ENCODE measurements around the gene GOLGA6L10. TPM values are rescaled to one million over a fixed set of nuclear protein-coding genes. Genes with fewer than 3 reads are reported as not detected.
"Not testable (repeated sequence)": the region's sequence is repeated elsewhere in the genome, so short reads cannot be mapped to it uniquely, and the experiment has no call there.

GOLGA6L10 gene
- total RNA-seq, 1 donor from 2014 or later, result 1.2 TPM

DNA sequence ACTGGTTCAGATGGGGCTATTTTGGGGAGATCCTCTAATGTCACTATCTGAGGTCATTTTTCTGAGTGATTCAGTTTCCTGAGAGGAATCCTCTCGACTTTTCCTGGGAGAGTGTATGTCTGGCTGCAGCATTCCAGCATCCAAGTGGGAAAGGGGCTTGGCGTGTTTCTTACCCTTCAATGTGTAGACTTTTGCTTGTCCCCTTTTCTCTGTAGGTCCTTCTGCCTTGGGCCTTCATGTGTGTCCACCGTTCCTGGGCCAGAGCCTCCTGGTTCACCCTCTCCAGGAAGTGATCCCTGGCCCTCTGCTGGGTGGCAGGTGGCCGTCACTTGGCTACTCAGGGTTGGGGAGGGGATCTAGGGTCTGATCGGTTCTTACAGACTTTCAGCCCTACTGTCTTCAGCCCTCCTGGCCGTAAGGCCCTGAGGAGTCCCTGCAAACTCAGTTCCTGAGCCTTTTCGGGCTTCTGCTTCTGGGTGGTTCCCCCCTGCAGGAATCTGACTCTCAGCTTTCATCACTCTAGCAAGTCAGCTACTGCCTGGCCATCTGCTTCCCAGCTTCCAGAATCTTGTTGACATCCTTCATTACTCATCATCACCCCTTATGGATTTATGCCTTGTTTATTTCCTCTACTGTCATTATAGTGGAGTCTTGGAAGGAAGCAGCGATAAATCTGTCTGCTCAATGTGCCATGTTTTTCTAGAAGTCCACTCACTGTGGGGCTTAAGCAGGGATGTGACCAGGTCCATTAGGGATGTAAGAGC lies 36.5 kb downstream of the GOLGA6L10 start:
- intact Hi-C loops (cut with micrococcal nuclease), result no loop called here
- Mint-ChIP-seq H3K4me1 (ENCODE audit: low read depth) (no peaks in the 10 kb centered on the region), H3K36me3 (ENCODE audit: low read depth) (no peaks in the 10 kb centered on the region), H3K27me3 (ENCODE audit: insufficient read depth) (peaks cover 9% of the 10 kb centered on the region), H3K27ac (no peak overlapping the region), H3K4me3 (no peak overlapping the region), H3K9me3 (no peaks in the 10 kb centered on the region)
- DNase-seq (ENCODE audit: low spot score), result no peak

DNA sequence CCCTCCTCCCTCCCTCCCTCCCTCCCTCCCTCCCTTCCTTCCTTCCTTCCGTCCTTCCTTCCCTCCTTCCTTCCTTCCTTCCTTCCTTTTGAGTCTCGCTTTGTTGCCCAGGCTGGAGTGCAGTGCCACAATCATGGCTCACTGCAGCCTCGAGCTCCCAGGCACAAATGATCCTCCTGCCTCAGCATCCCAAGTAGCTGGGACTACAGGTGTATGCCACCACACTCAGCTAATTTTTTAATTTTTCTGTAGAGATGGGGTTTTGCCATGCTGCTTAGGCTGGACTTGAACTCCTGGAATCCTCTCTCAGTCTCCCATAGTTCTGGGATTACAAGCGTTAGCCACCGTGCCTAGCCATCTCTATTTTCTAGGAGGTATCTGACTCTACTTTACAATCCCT lies 38.0 kb downstream of the GOLGA6L10 start:
- H3K27ac Mint-ChIP-seq; DNase-seq (ENCODE audit: low spot score); H3K9me3 Mint-ChIP-seq; H3K27me3 Mint-ChIP-seq (ENCODE audit: insufficient read depth); H3K4me1 Mint-ChIP-seq (ENCODE audit: low read depth); H3K36me3 Mint-ChIP-seq (ENCODE audit: low read depth); intact Hi-C loops (cut with micrococcal nuclease); H3K4me3 Mint-ChIP-seq: not testable (repeated sequence)

DNA sequence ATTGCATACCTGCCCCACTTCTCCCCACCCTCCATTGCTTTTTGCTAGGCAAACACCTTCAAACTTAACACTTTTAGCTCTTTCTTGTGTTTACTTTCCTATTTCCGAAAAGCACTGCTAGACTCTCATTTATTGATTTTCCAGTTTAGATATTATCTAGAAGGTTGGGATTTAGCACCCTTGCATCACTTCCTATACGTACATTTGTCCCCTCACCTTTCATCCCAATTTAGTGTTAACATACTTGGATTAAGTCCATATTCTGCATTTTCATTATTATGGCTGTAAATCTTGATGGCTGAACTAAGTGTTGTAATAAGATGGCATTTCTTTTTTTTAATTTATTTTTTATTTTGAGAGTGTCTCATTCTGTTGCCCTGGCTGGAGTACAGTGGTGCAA lies 39.5 kb downstream of the GOLGA6L10 start:
- peaks cover 9% of the 10 kb centered on the region for H3K27me3 Mint-ChIP-seq (ENCODE audit: insufficient read depth)
- intact Hi-C loops (cut with micrococcal nuclease), result no loop called here
- H3K9me3 Mint-ChIP-seq, result no peaks in the 10 kb centered on the region
- no peaks in the 10 kb centered on the region for H3K4me1 Mint-ChIP-seq (ENCODE audit: low read depth)
- no peak overlapping the region for H3K4me3 Mint-ChIP-seq
- H3K27ac Mint-ChIP-seq, result no peak overlapping the region
- H3K36me3 Mint-ChIP-seq (ENCODE audit: low read depth), result no peaks in the 10 kb centered on the region
- no peak for DNase-seq (ENCODE audit: low spot score)

GRCh38 chr15:82307714-82308081 lies 41.6 kb downstream of the GOLGA6L10 start:
- H3K9me3 Mint-ChIP-seq, result no peaks in the 10 kb centered on the region
- no peak overlapping the region for H3K4me3 Mint-ChIP-seq
- no peaks in the 10 kb centered on the region for H3K4me1 Mint-ChIP-seq (ENCODE audit: low read depth)
- H3K27ac Mint-ChIP-seq, result no peak overlapping the region
- peaks cover 9% of the 10 kb centered on the region for H3K27me3 Mint-ChIP-seq (ENCODE audit: insufficient read depth)
- no peak for DNase-seq (ENCODE audit: low spot score)
- no peaks in the 10 kb centered on the region for H3K36me3 Mint-ChIP-seq (ENCODE audit: low read depth)
- intact Hi-C loops (cut with micrococcal nuclease), result no loop called here

DNA sequence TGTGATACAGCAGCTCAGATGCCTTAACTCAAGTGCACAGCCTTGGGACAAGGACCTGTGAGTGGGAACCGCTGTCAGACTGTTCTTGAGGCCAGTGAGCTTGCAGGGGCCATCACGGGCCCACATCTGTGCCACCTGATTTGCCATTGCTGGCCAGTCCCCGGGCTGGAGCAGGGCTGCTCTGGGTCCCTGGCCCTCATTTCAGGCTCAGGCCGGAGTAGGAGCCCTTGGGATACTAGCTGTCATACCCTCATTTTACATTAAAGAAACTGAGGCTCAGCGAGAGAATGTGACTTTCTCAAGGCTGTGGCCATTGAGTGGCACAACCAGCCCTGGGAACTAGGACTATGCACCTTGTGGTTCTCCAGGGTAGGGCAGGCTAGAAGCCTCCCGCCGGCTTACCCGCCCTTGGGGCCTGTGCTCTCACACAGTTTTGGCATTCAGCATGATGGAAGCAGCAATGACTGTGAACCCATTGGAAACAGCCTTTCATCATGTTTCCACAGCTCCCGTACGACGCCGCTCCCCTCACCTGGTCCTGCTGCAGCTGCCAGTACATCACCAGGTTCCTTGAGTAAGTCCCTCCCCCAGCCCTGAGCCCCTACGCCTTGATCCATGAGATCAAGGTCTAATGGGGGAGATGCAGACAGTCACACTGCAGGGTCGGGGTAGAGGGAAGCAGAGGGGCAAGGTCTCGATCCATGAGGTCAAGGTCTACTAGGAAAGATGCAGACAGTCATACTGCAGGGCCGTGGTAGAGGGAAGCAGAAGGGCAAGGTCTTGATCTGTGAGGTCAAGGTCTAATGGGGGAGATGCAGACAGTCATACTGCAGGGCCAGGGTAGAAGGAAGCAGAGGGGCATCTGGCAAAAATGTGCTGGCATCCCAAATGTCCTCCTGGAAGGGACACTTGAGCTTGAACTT lies 42.2 kb downstream of the GOLGA6L10 start:
- no peak overlapping the region for H3K4me3 Mint-ChIP-seq
- H3K27me3 Mint-ChIP-seq (ENCODE audit: insufficient read depth), result peaks cover 9% of the 10 kb centered on the region
- intact Hi-C loops (cut with micrococcal nuclease), result no loop called here
- H3K27ac Mint-ChIP-seq, result no peak overlapping the region
- no peaks in the 10 kb centered on the region for H3K4me1 Mint-ChIP-seq (ENCODE audit: low read depth)
- no peaks in the 10 kb centered on the region for H3K36me3 Mint-ChIP-seq (ENCODE audit: low read depth)
- DNase-seq (ENCODE audit: low spot score), result no peak
- H3K9me3 Mint-ChIP-seq, result no peaks in the 10 kb centered on the region

GRCh38 chr15:82305621-82306048 lies 43.6 kb downstream of the GOLGA6L10 start:
- H3K9me3 Mint-ChIP-seq, result no peaks in the 10 kb centered on the region

DNA sequence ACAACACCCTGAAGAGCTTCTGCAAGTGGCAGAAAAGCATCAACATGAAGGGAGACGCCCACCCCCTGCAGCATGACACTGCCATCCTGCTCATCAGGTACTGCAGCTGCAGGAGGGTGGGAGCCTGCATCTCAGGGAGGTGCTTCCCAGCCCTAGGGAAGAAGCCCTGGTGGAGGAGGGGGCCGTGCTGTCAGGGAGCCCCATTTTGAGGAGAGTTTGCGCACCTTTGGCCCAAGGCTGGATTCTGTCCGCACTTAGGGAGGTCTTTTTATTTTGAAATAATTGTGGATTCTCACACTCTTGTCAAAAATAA lies 44.5 kb downstream of the GOLGA6L10 start:
- no peaks in the 10 kb centered on the region for H3K27me3 Mint-ChIP-seq (ENCODE audit: insufficient read depth)
- no peak for DNase-seq (ENCODE audit: low spot score)
- H3K9me3 Mint-ChIP-seq, result no peaks in the 10 kb centered on the region
- no peaks in the 10 kb centered on the region for H3K4me1 Mint-ChIP-seq (ENCODE audit: low read depth)
- H3K36me3 Mint-ChIP-seq (ENCODE audit: low read depth), result no peaks in the 10 kb centered on the region
- intact Hi-C loops (cut with micrococcal nuclease), result no loop called here
- no peak overlapping the region for H3K4me3 Mint-ChIP-seq
- H3K27ac Mint-ChIP-seq, result no peak overlapping the region

More at GRCh38 chr15:82305621-82306048, 43.6 kb downstream of the GOLGA6L10 start:
- Mint-ChIP-seq H3K4me3 (no peak overlapping the region), H3K4me1 (ENCODE audit: low read depth) (no peaks in the 10 kb centered on the region), H3K27ac (no peak overlapping the region), H3K36me3 (ENCODE audit: low read depth) (no peaks in the 10 kb centered on the region), H3K27me3 (ENCODE audit: insufficient read depth) (peaks cover 3% of the 10 kb centered on the region)
- intact Hi-C loops (cut with micrococcal nuclease), result no loop called here
- DNase-seq (ENCODE audit: low spot score), result no peak

DNA sequence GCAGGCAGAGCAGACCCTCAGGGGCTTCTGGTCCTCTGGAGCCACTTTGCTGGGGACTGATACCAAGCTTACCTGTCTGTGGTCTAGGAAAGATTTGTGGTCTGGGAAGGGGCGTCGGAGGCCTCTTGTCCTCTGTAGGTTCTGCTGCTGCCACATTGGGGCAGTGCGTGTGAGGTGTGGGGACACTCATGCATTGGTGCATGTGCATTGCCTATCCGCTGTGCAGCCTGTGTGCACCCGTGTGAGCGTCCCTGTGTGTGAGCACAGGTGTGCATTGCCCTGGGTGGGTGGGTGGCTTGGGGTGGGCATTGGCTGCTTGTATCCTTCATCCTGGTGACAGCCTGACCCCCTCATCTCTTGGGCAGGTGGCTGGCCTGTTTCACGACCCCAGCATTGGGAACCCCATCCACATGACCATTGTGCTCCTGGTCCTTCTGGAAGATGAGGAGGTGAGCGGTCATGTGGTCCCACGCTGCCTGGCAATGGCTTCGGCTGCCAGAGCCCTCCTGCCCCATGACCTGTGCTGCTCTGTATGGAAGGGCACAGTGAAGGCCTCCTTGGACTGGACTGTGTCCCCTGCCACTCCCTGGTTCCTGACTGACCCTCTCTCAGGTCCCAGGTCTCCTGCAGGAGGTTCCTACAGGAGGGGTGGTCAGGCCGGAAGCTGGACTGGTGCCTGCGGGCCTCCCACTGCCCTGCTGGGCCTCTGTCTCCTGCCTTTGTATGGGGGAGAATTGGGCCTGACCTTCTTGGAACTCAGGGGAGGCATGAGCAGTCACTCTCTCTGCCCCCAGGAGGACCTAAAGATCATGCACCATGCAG lies 45.1 kb downstream of the GOLGA6L10 start:
- H3K4me1 Mint-ChIP-seq (ENCODE audit: low read depth), result no peaks in the 10 kb centered on the region
- DNase-seq (ENCODE audit: low spot score), result no peak
- H3K27me3 Mint-ChIP-seq (ENCODE audit: insufficient read depth), result peaks cover 3% of the 10 kb centered on the region
- no peak overlapping the region for H3K27ac Mint-ChIP-seq
- H3K36me3 Mint-ChIP-seq (ENCODE audit: low read depth), result no peaks in the 10 kb centered on the region
- intact Hi-C loops (cut with micrococcal nuclease), result no loop called here
- no peaks in the 10 kb centered on the region for H3K9me3 Mint-ChIP-seq
- H3K4me3 Mint-ChIP-seq, result no peak overlapping the region

GRCh38 chr15:82301296-82302016 lies 47.8 kb downstream of the GOLGA6L10 start:
- H3K4me1 Mint-ChIP-seq (ENCODE audit: low read depth), result peaks cover 6% of the 10 kb centered on the region
- intact Hi-C loops (cut with micrococcal nuclease), result no loop called here
- peaks cover 7% of the 10 kb centered on the region for H3K27me3 Mint-ChIP-seq (ENCODE audit: insufficient read depth)
- DNase-seq (ENCODE audit: low spot score), result no peak
- H3K27ac Mint-ChIP-seq, result no peak overlapping the region
- H3K4me3 Mint-ChIP-seq, result no peak overlapping the region
- no peaks in the 10 kb centered on the region for H3K36me3 Mint-ChIP-seq (ENCODE audit: low read depth)
- no peaks in the 10 kb centered on the region for H3K9me3 Mint-ChIP-seq

- Mint-ChIP-seq H3K27me3 (ENCODE audit: insufficient read depth) (peaks cover 7% of the 10 kb centered on the region), H3K4me3 (no peak overlapping the region), H3K36me3 (ENCODE audit: low read depth) (no peaks in the 10 kb centered on the region), H3K9me3 (no peaks in the 10 kb centered on the region), H3K27ac (no peak overlapping the region), H3K4me1 (ENCODE audit: low read depth) (peaks cover 6% of the 10 kb centered on the region)
- intact Hi-C loops (cut with micrococcal nuclease), result no loop called here
- no peak for DNase-seq (ENCODE audit: low spot score)
These were observed 48.4 kb downstream of the GOLGA6L10 start for GRCh38 chr15:82300883-82301282.

GRCh38 chr15:82300326-82300725 lies 48.9 kb downstream of the GOLGA6L10 start:
- H3K27ac Mint-ChIP-seq; DNase-seq (ENCODE audit: low spot score); H3K4me1 Mint-ChIP-seq (ENCODE audit: low read depth); intact Hi-C loops (cut with micrococcal nuclease); H3K36me3 Mint-ChIP-seq (ENCODE audit: low read depth); H3K27me3 Mint-ChIP-seq (ENCODE audit: insufficient read depth); H3K4me3 Mint-ChIP-seq; H3K9me3 Mint-ChIP-seq: not testable (repeated sequence)

- H3K4me3 Mint-ChIP-seq; H3K9me3 Mint-ChIP-seq; H3K4me1 Mint-ChIP-seq (ENCODE audit: low read depth); H3K27me3 Mint-ChIP-seq (ENCODE audit: insufficient read depth); intact Hi-C loops (cut with micrococcal nuclease); DNase-seq (ENCODE audit: low spot score); H3K27ac Mint-ChIP-seq; H3K36me3 Mint-ChIP-seq (ENCODE audit: low read depth): not testable (repeated sequence)
These were observed 49.8 kb downstream of the GOLGA6L10 start for GRCh38 chr15:82299511-82299914.

Measured in activated T-helper 1 cell treated with anti-CD3 and anti-CD28 coated beads, Interleukin-12 subunit alpha, Interleukin-12 subunit beta, Interleukin-2, Interleukin-4 antibody, amounts not matched to agents 30 ng/mL and 10 ng/mL and 1 ng/mL, durations not matched to agents 14 hours and 24 hours and 36 hours (primary cell).